MM.1S (cell line): Measurements from ENCODE around the gene MEGF9.

Source experiments
- CTCF ChIP-seq: fragments of 300-600 bp; sonication (generic); IDR thresholded peaks from 2 replicates; pipeline ENCODE4 v1.5.1; 2016; ENCODE audit warnings: antibody characterized with exemption, low read length, mixed read lengths
- EZH2 ChIP-seq: fragments of 300-600 bp; sonication (generic); optimal IDR thresholded peaks from 2 replicates; pipeline ENCODE3; 2017; ENCODE audit warnings: low read depth, mild to moderate bottlenecking, antibody characterized with exemption, low read length, mixed read lengths

GRCh38 chr9:120712539-120713031 lies 1.7 kb downstream of the MEGF9 start:
- TF ChIP-seq CTCF (no peak), EZH2 (no peak)
